Thoracic aorta (tissue), 2 donors: ENCODE data around the gene CLCN3. TPM values are rescaled to one million over a fixed set of nuclear protein-coding genes. Genes with fewer than 3 reads are reported as not detected.

Experiments
- ATAC-seq: fragments of 150-250 bp; one replicate; pipeline ENCODE4 v1.8.0; 2017; ENCODE audit warnings: low read depth; ENCODE audit not compliant: insufficient number of reproducible peaks, low FRiP score
- DNase-seq: peaks from one replicate; pipeline ENCODE4 v3.0.0-alpha.2; 2020; ENCODE audit warnings: low spot score
- H3K27ac ChIP-seq, 2 donors: fragments of 200-600 bp; sonication (generic); 1 replicate in 1 of 2; 2 replicates in 1 of 2; pipeline ENCODE4 v1.5.1; 2016; ENCODE audit warnings: mild to moderate bottlenecking in 2 of 2, moderate library complexity in 2 of 2
- H3K27me3 ChIP-seq: fragments of 200-600 bp; sonication (generic); replicated peaks from 2 replicates; pipeline ENCODE4 v1.6.0; 2016; ENCODE audit warnings: mild to moderate bottlenecking; ENCODE audit not compliant: insufficient read depth
- H3K36me3 ChIP-seq: fragments of 200-600 bp; sonication (generic); one replicate; pipeline ENCODE4 v1.5.1; 2016
- H3K4me1 ChIP-seq, 2 donors: fragments of 200-600 bp; sonication (generic); 1 replicate in 1 of 2; 2 replicates in 1 of 2; pipeline versions ENCODE4 v1.5.1 to v1.6.0; 2016; ENCODE audit warnings: low read depth in 2 of 2, mild to moderate bottlenecking in 1 of 2; ENCODE audit not compliant: control insufficient read depth in 1 of 2
- H3K4me3 ChIP-seq: fragments of 200-600 bp; sonication (generic); 2 replicates; pipeline ENCODE4 v1.5.1; 2016; ENCODE audit warnings: mild to moderate bottlenecking
- H3K9me3 ChIP-seq: fragments of 200-600 bp; sonication (generic); 2 replicates; pipeline ENCODE4 v1.5.1; 2016
- total RNA-seq, 2 donors: library from RNA; depleted of rRNA; stranded (reverse); fragments of >200 nt; gene quantifications; one replicate each; pipeline versions ENCODE4 v1.1.0 to v1.2.3, GENCODE V29; 2016
- TF ChIP-seq, protein P1 (sequence below): fragments of 200-600 bp; sonication (generic); IDR thresholded peaks from one replicate; pipeline ENCODE4 v1.5.1; 2019; ENCODE audit warnings: antibody characterized with exemption

CLCN3 gene
- total RNA-seq, 2 donors from 2014 or later: 13.0 to 20.0 TPM

- TF ChIP-seq, protein P1, sequence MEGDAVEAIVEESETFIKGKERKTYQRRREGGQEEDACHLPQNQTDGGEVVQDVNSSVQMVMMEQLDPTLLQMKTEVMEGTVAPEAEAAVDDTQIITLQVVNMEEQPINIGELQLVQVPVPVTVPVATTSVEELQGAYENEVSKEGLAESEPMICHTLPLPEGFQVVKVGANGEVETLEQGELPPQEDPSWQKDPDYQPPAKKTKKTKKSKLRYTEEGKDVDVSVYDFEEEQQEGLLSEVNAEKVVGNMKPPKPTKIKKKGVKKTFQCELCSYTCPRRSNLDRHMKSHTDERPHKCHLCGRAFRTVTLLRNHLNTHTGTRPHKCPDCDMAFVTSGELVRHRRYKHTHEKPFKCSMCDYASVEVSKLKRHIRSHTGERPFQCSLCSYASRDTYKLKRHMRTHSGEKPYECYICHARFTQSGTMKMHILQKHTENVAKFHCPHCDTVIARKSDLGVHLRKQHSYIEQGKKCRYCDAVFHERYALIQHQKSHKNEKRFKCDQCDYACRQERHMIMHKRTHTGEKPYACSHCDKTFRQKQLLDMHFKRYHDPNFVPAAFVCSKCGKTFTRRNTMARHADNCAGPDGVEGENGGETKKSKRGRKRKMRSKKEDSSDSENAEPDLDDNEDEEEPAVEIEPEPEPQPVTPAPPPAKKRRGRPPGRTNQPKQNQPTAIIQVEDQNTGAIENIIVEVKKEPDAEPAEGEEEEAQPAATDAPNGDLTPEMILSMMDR: peak; percentile 52
- H3K36me3 ChIP-seq: no peaks in the 10 kb centered on the region
- DNase-seq: no peak
These were observed 7.2 kb upstream of the CLCN3 start for GRCh38 chr4:169612871-169613859.

DNA sequence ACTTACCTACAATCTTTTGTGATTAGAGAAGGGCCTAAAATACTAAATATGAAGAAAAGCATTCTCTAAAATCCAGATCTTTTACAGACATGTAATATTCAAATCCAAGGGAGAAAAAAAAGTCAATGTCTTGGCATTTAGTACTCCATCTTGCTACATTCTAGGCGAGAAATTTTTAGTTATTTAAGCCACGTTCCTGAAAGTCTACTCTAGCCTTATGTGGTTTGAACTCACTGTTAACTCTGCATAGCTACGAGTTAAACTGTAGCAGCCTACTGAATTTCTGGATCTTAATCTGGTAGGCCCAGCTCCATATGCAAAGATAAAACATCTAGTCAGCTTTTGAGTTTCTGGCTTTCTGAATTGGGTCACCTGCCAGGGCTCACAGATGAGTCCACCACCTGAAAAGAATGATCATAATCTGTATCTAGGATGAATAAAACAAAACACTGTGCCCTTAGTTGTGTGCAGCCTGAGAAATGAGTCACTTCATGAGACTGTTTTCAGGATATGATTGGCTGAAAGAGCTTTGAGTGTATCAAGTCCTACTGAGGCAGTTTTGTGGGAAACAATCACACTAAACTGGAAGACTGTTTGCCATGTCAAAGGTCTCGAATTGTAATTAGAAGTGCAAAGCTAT, 4.8 kb upstream of the CLCN3 start:
- no peaks in the 10 kb centered on the region for H3K36me3 ChIP-seq
- peaks cover 4 to 26% of the 10 kb centered on the region in 2 donors for H3K4me1 ChIP-seq
- H3K9me3 ChIP-seq: no peaks in the 10 kb centered on the region
- DNase-seq: no peak
- no peak overlapping the region for H3K27ac ChIP-seq
- no peaks in the 10 kb centered on the region for H3K27me3 ChIP-seq
- no peak overlapping the region for H3K4me3 ChIP-seq
- ATAC-seq: no peak
- TF ChIP-seq, protein P1: no peak

More at GRCh38 chr4:169612871-169613859, 7.2 kb upstream of the CLCN3 start:
- peak overlapping the region; percentile 82 for H3K4me3 ChIP-seq
- peak overlapping the region; percentile 60 to 84 for H3K27ac ChIP-seq
- no peaks in the 10 kb centered on the region for H3K9me3 ChIP-seq
- peak; percentile 41 for ATAC-seq
- peaks cover 4 to 29% of the 10 kb centered on the region in 2 donors for H3K4me1 ChIP-seq
- no peaks in the 10 kb centered on the region for H3K27me3 ChIP-seq

- ATAC-seq (no peak), DNase-seq (no peak)
- H3K4me1 ChIP-seq: peaks cover 0 to 21% of the 10 kb centered on the region in 2 donors
These were observed 3.5 kb upstream of the CLCN3 start for GRCh38 chr4:169616846-169617245.

GRCh38 chr4:169617306-169617705, 3.1 kb upstream of the CLCN3 start:
- H3K9me3 ChIP-seq: no peaks in the 10 kb centered on the region
- H3K4me1 ChIP-seq: peaks cover under 1 to 25% of the 10 kb centered on the region in 2 donors
- H3K36me3 ChIP-seq: no peaks in the 10 kb centered on the region
- TF ChIP-seq, protein P1: no peak
- H3K27ac ChIP-seq: no peak overlapping the region
- DNase-seq (no peak), ATAC-seq (no peak)
- H3K27me3 ChIP-seq: no peaks in the 10 kb centered on the region
- H3K4me3 ChIP-seq: no peak overlapping the region

More at GRCh38 chr4:169616846-169617245, 3.5 kb upstream of the CLCN3 start:
- TF ChIP-seq, protein P1: no peak
- Histone ChIP-seq H3K36me3 (no peaks in the 10 kb centered on the region), H3K9me3 (no peaks in the 10 kb centered on the region), H3K27me3 (no peaks in the 10 kb centered on the region), H3K4me3 (no peak overlapping the region), H3K27ac (no peak overlapping the region)

- H3K9me3 ChIP-seq: no peaks in the 10 kb centered on the region
- ATAC-seq: no peak
- peaks cover 7 to 29% of the 10 kb centered on the region in 2 donors for H3K4me1 ChIP-seq
- H3K27me3 ChIP-seq: no peaks in the 10 kb centered on the region
- no peaks in the 10 kb centered on the region for H3K36me3 ChIP-seq
- TF ChIP-seq, protein P1: no peak
- DNase-seq: no peak
- H3K4me3 ChIP-seq: no peak overlapping the region
- no peak overlapping the region for H3K27ac ChIP-seq
These were observed 2.1 kb upstream of the CLCN3 start for GRCh38 chr4:169618286-169618685.
